GM18868 (cell line): ENCODE data around the gene GNG2.

Experiments used
- ATAC-seq: cut with Tn5 transposase; IDR thresholded peaks from one replicate; pipeline ENCODE4 v1.9.1; 2021; ENCODE audit warnings: mild to moderate bottlenecking, moderate library complexity; ENCODE audit not compliant: unreplicated experiment

Gene GNG2

DNA sequence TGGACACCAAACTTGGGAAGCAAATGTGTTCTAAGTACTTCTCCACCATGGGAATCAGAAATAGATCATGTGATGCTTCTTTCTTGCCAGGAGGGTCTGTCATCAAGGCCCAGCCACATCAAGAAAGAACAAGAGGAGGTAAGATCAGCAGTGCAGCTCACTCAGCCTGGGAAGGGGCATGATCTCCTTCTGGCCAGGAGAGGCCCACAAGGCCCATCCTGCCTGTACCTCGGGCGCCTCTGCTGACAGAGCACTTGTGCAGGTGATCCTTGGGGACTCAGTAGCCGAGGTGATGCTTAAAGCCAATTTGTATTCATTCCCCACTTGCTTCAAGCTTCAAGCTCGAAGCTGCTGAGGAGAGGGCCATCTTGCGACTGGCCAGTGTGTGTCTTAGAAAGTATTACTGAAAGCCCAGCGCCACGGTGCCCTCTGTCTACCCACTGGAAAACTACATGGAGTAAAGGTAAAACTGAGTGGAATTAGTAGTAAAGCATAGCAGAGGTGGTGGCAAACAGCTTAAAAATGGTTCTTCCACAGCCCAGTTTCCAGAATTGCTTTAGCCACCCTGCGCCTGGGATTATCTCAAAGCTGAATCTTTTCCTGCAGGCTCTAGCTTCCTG lies 155.1 kb downstream of the GNG2 start:
- ATAC-seq, result no peak

DNA sequence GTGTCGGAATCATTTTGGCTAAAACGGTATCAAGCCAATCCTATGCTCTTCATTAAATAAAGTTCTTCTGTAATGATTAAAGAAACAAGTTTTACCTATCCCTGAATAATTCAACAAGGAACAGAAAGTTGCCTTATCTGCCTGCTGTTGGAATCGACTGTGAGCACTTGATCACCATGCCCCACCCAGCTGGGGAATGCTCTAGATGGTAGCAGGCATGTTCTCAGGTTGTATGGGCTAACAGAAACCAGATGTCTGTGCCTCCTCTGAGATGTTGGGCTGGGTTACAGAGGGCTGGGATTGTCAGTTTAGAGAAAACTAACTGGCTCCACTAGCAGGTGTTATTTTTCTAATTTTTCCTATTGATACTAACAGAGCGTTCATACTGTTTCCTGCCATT lies 157.8 kb downstream of the GNG2 start:
- no peak for ATAC-seq

DNA sequence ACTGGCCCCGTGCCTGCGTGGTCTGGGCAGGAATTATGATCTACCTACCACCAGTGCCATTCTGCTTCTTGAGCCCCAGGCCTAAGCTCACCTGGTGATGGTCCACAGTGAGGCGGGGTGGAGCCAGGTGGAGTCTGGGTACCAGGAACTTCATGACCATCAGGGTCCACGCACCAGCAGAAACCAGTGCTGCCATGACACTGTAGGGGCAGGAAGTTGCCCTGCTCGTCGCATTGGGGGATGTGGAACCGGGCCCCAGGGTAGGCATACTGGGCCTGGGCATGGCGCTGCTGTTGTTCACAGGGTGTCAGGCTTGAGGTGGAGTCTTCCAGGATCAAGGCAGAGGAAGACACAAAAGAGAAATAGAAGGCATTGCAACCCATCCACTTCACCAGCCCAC lies 158.6 kb downstream of the GNG2 start:
- no peak for ATAC-seq
